ENCODE data around the gene IGF2BP2.

IGF2BP2 gene

GRCh38 chr3:185764980-185765370, 59.9 kb downstream of the IGF2BP2 start:
- DNase-seq (ENCODE audit: low read depth), result no peak

GRCh38 chr3:185764163-185764979, 60.5 kb downstream of the IGF2BP2 start:
- no peak for DNase-seq (ENCODE audit: low read depth)

- DNase-seq (ENCODE audit: low read depth), result no peak
Observed at GRCh38 chr3:185763347-185764005, 61.4 kb downstream of the IGF2BP2 start.

GRCh38 chr3:185760550-185760949, 64.3 kb downstream of the IGF2BP2 start:
- DNase-seq (ENCODE audit: low read depth), result no peak

GRCh38 chr3:185760088-185760487, 64.8 kb downstream of the IGF2BP2 start:
- DNase-seq (ENCODE audit: low read depth), result no peak

- no peak for DNase-seq (ENCODE audit: low read depth)
Observed at GRCh38 chr3:185759512-185759911, 65.3 kb downstream of the IGF2BP2 start.

- no peak for DNase-seq (ENCODE audit: low read depth)
Observed at GRCh38 chr3:185758912-185759311, 65.9 kb downstream of the IGF2BP2 start.

GRCh38 chr3:185757176-185757575, 67.7 kb downstream of the IGF2BP2 start:
- DNase-seq (ENCODE audit: low read depth), result no peak

GRCh38 chr3:185756477-185756876, 68.4 kb downstream of the IGF2BP2 start:
- DNase-seq (ENCODE audit: low read depth), result no peak

- no peak for DNase-seq (ENCODE audit: low read depth)
Observed at GRCh38 chr3:185754920-185755319, 69.9 kb downstream of the IGF2BP2 start.

GRCh38 chr3:185753354-185753753, 71.5 kb downstream of the IGF2BP2 start:
- no peak for DNase-seq (ENCODE audit: low read depth)

GRCh38 chr3:185750702-185751101, 74.1 kb downstream of the IGF2BP2 start:
- DNase-seq (ENCODE audit: low read depth), result no peak

- no peak for DNase-seq (ENCODE audit: low read depth)
Observed at GRCh38 chr3:185750015-185750414, 74.8 kb downstream of the IGF2BP2 start.

GRCh38 chr3:185746470-185746869, 78.4 kb downstream of the IGF2BP2 start:
- no peak for DNase-seq (ENCODE audit: low read depth)

- no peak for DNase-seq (ENCODE audit: low read depth)
Observed at GRCh38 chr3:185744997-185745843, 79.6 kb downstream of the IGF2BP2 start.

- DNase-seq (ENCODE audit: low read depth), result no peak
Observed at GRCh38 chr3:185741586-185741985, 83.3 kb downstream of the IGF2BP2 start.

GRCh38 chr3:185740133-185740532, 84.7 kb downstream of the IGF2BP2 start:
- no peak for DNase-seq (ENCODE audit: low read depth)

GRCh38 chr3:185739264-185739701, 85.6 kb downstream of the IGF2BP2 start:
- DNase-seq (ENCODE audit: low read depth), result no peak

- no peak for DNase-seq (ENCODE audit: low read depth)
Observed at GRCh38 chr3:185737740-185738680, 86.8 kb downstream of the IGF2BP2 start.

GRCh38 chr3:185737020-185737419, 87.8 kb downstream of the IGF2BP2 start:
- no peak for DNase-seq (ENCODE audit: low read depth)

- DNase-seq (ENCODE audit: low read depth), result no peak
Observed at GRCh38 chr3:185734725-185735096, 90.1 kb downstream of the IGF2BP2 start.

Data from stimulated activated CD8-positive, alpha-beta memory T cell treated with anti-CD3 and anti-CD28 coated beads, Interleukin-12 subunit alpha, Interleukin-12 subunit beta, amount 100 ng/mL, for 4 hours (primary cell).